ENCODE results near the gene FUBP1. TPM values are rescaled to one million over a fixed set of nuclear protein-coding genes. Genes with fewer than 3 reads are reported as not detected.

The FUBP1 gene
- total RNA-seq, 1 experiment from 2014 or later = 271 TPM

- no peak overlapping the region for H2BK12ac ChIP-seq (ENCODE audit: insufficient read length, low read depth, low read length)
- H3K4me1 Mint-ChIP-seq = peaks cover 47 to 56% of the 10 kb centered on the region in 2 experiments
- H3K4ac ChIP-seq (ENCODE audit: low read depth, low read length) = no peak overlapping the region
- H3K9ac ChIP-seq (ENCODE audit: extremely low read depth, insufficient read length, low read length) = no peak overlapping the region
- H4K8ac ChIP-seq (replicated peaks; ENCODE audit: insufficient read length, low read depth, low read length) = no peak overlapping the region
- DNase-seq = no peak
- H3K27me3 ChIP-seq (ENCODE audit: insufficient read depth, low read length) = no peaks in the 10 kb centered on the region
- H2BK5ac ChIP-seq (ENCODE audit: insufficient read length, low read length) = no peak overlapping the region
- no peak overlapping the region for H3K4me3 Mint-ChIP-seq
- no peak overlapping the region for H3K56ac ChIP-seq (ENCODE audit: insufficient read length, low read depth, low read length)
- H3K79me2 ChIP-seq (ENCODE audit: insufficient read depth, low read length) = peaks cover 15% of the 10 kb centered on the region; the same call in 1 of the 2 replicates
- H2BK15ac ChIP-seq (ENCODE audit: low read depth, low read length) = no peak overlapping the region
- TF ChIP-seq, protein P1, sequence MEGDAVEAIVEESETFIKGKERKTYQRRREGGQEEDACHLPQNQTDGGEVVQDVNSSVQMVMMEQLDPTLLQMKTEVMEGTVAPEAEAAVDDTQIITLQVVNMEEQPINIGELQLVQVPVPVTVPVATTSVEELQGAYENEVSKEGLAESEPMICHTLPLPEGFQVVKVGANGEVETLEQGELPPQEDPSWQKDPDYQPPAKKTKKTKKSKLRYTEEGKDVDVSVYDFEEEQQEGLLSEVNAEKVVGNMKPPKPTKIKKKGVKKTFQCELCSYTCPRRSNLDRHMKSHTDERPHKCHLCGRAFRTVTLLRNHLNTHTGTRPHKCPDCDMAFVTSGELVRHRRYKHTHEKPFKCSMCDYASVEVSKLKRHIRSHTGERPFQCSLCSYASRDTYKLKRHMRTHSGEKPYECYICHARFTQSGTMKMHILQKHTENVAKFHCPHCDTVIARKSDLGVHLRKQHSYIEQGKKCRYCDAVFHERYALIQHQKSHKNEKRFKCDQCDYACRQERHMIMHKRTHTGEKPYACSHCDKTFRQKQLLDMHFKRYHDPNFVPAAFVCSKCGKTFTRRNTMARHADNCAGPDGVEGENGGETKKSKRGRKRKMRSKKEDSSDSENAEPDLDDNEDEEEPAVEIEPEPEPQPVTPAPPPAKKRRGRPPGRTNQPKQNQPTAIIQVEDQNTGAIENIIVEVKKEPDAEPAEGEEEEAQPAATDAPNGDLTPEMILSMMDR (conservative IDR thresholded peaks at IDR 0.05) = no peak
- H2BK120ac ChIP-seq (ENCODE audit: low read depth, low read length, poor library complexity, severe bottlenecking) = no peak overlapping the region
- H3K14ac ChIP-seq (ENCODE audit: insufficient read depth, low read length) = no peak overlapping the region
- no peaks in the 10 kb centered on the region for H3K79me1 ChIP-seq (ENCODE audit: insufficient read depth, low read depth, low read length, poor library complexity, severe bottlenecking)
- H3T11ph ChIP-seq (ENCODE audit: low read length) = no peak overlapping the region
- no peak overlapping the region for H3K18ac ChIP-seq (ENCODE audit: insufficient read length, low read depth, low read length)
- no CpG with 5 or more reads among the region's 4 CpGs for WGBS (ENCODE audit: extremely low coverage, insufficient read length, low lambda C conversion rate)
- H4K91ac ChIP-seq (ENCODE audit: insufficient read length, low read depth, low read length) = no peak overlapping the region
- H3K4me2 ChIP-seq (ENCODE audit: insufficient read depth, insufficient read length, low read length) = no peak overlapping the region
- no peaks in the 10 kb centered on the region for H3K4me1 ChIP-seq (ENCODE audit: insufficient read depth, low read length)
- no peak overlapping the region for H3K23ac ChIP-seq (ENCODE audit: insufficient read length, low read depth, low read length)
- peaks cover 0 to 8% (median 2%) of the 10 kb centered on the region in 3 experiments; a peak in 4 of 7 replicates for H3K36me3 Mint-ChIP-seq (ENCODE audit: insufficient read depth in 1 of 3, low read depth in 3 of 3)
- no peak overlapping the region for H3K27ac Mint-ChIP-seq
- H3K9me3 ChIP-seq (ENCODE audit: control insufficient read depth, low read depth, low read length) = no peaks in the 10 kb centered on the region
- H3K9me3 Mint-ChIP-seq = no peaks in the 10 kb centered on the region
- no peak overlapping the region for H2AFZ ChIP-seq (ENCODE audit: low read length)
- no peaks in the 10 kb centered on the region for H3K27me3 Mint-ChIP-seq (ENCODE audit: low read depth)
- H3K27ac ChIP-seq (ENCODE audit: insufficient read length, low read depth, low read length) = no peak overlapping the region
- no peaks in the 10 kb centered on the region for H4K20me1 ChIP-seq (ENCODE audit: control insufficient read depth, insufficient read depth, insufficient read length)
- H2BK20ac ChIP-seq (ENCODE audit: low read depth, low read length, poor library complexity, severe bottlenecking) = no peak overlapping the region
- H3K23me2 ChIP-seq (ENCODE audit: insufficient read length, low read depth, low read length, poor library complexity, severe bottlenecking) = no peaks in the 10 kb centered on the region
- no peak overlapping the region for H4K5ac ChIP-seq (ENCODE audit: insufficient read length, low read depth, low read length)
- no peak overlapping the region for H2AK5ac ChIP-seq (ENCODE audit: insufficient read length, low read length)
Observed at GRCh38 chr1:77984629-77985028, 5.8 kb upstream of the FUBP1 start.

All from H9 (cell line).